Germinal center (tissue), 1 donor: ENCODE results near the gene TEX2.
"Not testable (repeated sequence)": the region's sequence is repeated elsewhere in the genome, so short reads cannot be mapped to it uniquely, and the experiment has no call there.

Source experiments
- DNase-seq: peaks from one replicate; pipeline ENCODE4 v3.0.0; 2012; ENCODE audit warnings: mixed read lengths, low spot score

The TEX2 gene

DNA sequence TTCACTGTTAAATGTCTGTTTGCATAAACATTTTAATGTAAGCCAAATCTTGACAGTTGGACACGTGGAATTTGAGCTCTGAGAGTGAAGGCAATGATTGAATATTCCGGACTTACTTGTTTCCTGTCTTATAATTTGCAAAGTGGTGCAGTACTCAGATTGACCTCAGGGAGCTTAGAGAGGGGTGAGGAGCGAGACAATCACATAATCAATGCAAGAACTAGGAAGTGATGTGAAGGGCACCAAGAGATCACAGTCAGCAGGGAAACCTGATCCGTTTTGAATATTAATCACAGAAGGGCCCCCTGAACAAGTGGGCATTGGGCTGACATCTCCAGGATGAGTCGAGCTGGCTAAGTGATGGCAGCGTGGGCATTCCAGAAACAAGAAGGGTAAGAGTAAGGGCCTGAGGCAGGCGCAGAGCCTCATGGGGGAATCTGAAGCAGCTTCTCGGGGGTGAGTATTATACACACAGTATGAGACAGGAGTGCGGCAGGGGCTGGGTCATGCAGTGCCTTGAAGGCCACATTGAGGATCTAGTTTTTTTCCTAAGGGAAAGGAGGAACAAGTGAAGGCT is 26.1 kb downstream of the TEX2 start:
- no peak for DNase-seq

DNA sequence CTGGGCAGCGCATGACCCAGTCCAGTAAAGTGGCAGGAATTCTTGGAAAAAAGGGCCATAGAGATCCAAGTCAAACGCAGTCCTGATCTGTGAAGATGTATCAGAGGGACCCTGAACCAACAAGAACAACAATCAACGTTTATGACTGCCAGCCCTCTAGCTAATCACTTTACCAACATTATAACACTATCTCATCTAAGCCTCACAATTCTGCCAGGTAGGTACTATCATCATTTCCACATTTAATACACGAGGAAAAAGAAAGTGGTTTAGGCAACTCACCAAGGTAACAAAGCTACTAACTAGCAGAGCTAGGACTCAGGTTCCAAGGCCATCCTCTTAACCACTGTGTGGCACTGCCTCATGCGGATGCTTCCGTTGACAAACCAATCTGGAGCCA is 28.1 kb downstream of the TEX2 start:
- no peak for DNase-seq

DNA sequence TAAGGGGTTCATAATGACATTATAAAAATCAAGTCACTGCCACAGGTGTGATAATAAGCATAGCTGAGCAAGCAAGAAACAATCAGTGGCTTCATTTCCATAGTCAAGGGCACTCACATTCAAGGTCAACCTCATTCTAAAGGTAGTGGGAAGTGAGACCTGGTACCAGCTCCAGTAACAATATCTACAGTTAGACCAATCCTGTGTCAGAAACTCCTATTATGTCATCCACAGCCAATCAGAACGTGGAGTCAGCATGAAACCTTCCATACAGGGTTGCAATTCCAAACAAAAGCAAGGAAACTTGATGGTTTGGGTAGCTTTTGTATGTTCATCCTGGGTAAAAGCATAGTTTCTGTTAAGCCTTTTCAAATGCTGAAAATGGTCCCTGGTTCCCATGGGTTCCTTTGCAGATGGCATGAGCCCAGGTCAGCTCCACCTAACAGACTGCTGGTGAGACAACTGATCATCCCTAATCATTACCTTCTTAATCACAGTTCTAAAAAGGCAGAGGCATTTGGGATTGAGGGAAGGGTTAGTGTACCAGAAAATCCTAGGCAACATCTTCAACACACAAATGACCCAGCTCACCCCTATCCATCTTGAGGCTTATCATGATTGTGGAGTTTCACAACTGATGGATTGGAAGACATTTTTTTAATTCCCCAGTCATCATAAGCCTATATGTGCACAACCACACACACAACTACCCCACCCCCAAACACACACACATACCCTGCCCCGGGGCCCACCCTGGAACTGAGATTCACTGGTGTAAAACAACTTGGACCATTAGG is 30.4 kb downstream of the TEX2 start:
- DNase-seq, result no peak

DNA sequence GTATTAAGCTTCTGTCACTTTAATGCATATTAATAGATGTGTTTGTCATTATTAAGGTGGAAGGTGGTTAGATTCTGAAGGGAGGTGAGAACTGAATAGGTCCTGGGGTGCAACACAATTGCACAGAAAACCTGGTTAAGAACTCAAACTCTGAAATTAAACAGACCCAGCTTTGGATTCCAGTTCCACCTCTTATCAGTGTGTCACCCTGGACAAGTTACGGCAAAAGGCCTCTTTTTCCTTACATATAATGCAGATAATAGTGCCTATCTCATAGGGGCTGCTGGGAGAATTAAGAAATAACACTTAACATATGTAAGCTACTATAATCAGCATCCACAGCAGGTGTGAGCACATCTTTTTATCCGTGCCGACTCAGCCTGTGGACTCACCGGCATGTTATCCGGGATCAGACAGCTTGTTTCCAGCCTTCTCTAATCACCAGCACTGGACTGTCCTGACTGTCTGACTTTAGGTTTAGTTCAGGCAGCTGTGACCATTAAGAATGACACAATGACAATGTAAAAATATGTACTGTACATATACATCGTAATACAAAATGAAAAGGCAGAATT is 31.4 kb downstream of the TEX2 start:
- no peak for DNase-seq

DNA sequence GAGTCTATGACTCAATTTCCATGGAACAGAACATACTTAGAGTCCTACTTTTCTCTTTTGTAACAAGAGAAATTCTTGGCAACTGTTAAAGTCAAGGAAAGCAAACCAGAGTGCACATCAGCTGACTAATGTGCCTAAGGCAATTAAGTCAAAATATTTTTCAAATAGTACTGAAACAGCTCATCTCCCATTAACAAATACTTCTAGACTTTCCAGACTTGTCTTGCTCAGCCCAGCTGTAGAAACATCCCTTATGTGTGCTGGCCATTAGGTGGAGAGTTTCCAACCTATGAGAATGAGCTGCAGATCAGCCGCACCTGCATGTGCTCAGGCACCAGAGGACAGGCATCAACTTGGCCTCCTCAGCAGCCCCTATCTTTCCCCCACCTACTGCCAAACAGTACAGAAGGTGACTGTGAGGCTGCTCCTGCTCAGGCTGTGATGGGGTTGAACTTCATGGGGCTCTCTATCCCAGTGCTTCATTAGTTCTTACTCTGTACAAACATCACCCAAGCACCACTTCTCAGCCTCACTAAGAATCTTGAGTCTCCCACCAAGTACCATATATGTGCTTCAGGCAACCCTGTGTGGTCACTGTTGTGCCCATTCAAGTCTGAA is 32.2 kb downstream of the TEX2 start:
- DNase-seq, result no peak

DNA sequence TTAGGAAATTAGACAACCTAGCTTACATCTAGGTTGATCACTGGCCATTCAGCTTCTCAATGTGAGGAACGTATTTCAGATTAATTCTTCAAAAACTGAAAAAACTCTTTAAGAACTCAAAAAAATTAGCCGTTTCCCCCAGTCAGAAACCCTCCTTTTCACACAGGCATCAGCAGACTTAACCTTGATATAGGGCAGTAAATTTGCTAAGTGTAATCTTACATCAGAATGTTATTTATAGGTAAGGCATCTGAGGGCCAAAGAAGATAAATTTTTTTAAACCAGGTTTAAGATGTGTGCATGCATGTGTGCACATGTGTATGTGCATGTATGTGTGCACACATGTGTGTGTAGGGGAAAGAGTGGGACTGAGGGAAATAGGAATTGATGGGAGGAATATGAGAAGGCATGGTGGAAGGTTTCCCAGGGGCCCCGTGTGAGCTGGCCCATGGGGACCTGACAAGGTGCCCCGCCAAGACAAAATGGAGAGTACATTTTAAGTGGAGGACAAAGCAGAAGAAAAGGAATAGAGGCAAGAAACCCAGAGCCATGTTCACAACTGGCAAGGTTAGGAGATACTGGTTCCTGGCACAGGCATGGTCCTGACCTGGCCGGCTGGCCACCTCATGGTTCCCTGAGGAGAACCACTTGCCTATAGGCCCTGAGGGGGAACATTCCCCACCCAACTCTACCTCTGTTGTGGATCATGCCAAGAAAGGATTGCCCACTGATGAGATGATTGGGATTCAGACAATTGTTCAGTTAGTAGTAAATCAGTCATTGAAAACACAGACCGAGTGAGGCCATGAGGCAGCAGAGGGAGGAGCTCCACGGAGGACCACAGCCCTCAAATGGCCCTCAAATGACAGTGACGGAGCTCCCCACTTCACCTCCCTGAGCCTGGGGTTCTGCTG is 33.0 kb downstream of the TEX2 start:
- DNase-seq, result no peak

DNA sequence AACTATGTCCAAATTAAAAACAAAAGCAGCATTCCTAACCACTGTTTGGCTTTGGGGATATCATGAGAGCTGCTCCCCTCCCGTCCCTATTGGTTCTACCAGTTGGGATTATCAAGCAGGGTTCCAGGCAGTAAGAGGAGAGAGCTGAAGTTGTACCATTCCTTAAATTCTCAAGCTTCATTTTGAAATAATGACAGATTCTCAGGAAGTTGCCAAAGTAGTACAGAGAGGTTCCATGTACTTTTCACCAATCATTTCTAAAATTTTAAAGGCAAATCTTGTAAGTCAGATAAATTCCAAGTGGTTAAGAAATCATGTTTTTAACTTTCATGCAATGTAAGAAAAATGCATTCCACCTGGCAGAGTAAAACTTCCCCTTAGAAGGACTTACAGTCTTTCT is 36.9 kb downstream of the TEX2 start:
- DNase-seq, result no peak

DNA sequence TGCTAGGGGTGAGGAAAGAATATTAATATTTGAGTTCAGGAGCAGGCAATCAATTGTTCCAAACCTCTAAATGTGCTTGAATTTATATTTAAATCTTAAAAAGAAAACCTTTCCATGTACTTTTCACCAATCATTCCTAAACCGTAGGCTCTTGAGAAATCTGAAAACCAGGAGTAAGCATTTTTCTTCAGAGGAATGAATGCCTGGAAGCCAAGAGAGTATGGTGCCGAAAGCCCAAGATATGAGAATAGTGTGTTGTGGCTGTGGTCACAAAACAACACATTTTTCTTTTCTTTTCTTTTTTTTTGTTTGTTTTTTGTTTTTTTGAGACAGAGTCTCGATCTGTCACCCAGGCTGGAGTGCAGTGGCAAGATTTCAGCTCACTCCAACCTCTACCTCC is 37.6 kb downstream of the TEX2 start:
- no peak for DNase-seq

DNA sequence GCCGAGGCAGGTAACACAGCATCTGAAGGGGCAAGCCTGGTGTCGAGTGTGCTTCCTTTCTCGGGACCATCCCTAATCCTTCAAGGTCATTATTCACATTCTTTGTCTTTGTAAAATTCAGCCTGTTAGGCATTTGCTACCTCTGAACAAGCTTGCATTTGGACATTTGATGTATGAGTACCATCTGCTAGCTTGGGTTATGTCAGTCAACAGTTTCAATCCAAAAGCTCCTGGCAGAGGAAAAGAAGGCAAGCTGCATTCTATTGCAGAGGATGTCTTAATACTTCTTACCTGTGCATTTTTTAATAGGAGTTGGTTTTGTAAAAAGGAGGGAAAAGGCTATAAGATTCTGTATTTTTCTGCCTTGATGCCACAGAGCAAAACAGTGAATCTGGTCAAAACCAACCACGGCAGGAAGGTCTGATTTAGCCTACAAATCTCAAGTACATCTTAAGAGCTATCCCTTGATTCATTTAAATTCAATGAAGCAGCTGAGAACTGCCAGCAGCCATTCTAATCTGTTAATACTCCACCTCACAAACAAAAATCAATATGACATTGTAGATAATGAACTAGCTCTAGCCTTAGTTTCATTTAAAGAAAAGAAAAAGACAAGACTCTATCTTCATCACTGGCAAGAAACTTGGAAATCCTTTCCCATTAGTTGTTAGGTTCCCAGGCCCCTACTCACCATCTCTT is 39.0 kb downstream of the TEX2 start:
- DNase-seq, result no peak

DNA sequence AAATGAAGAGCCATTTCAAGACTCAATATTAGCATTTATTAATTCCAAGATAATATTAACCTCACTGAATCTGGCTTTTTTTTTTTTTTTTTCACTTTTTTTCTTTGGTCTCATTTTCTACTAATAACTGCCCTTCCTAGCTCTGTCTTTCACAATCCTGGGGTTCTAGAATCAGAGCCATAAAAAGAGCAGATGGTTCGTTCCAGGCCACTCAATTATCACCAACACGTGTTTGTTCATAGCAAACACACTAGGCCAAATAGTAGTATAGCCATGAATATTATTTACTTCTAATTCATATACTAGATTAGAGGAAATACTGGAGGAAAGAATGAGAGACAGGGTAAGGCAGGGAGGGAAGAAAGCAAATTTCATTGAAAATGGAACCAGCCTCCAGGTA is 39.8 kb downstream of the TEX2 start:
- DNase-seq, result no peak

DNA sequence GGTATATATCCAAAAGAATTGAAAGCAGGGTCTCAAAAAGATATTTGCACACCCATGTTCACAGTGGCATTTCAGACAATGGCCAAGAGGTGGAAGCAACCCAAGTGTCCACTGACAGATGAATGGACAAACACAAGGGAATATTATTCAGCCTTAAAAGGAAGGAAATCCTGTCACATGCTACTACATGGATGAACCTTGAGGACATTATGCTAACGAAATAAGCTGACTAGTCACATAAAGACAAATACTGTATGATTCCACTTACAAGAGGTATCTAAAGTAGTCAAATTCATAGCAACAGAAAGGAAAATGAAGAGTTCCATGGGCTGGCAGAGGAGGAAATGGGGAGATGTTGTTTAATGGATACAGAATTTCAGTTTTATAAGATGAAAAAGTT is 41.4 kb downstream of the TEX2 start:
- no peak for DNase-seq

DNA sequence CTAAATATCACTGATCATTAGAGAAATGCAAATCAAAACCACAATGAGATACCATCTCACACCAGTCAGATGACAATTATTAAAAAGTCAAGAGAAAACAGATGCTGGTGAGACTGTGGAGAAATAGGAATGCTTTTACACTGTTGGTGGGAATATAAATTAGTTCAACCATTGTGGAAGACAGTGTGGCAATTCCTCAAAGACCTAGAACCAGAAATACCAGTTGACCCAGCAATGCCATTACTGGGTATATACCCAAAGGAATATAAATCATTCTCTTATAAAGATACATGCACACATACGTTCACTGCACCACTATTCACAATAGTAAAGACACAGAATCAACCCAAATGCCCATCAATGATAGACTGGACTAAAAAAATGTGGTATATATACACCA is 42.5 kb downstream of the TEX2 start:
- DNase-seq, result not testable (repeated sequence)

DNA sequence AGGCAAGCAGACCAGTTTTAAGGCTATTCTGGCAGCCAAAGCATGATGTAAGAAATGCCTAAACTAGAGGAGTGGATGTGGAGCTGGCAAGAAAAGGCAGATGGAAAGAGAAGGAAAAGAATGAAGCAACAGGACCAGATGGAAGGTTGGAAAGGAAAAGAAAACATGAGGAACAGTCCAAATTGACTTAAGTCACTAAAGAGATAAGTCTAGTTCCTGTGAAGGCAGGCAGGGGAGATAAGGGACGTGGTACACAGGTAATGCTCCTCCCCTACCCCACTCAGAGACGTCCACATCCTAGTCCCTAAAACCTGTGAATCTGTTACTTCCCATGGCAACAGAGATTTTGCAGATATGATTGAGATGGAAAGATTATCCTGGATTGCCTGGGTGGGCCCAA is 43.5 kb downstream of the TEX2 start:
- DNase-seq, result no peak

DNA sequence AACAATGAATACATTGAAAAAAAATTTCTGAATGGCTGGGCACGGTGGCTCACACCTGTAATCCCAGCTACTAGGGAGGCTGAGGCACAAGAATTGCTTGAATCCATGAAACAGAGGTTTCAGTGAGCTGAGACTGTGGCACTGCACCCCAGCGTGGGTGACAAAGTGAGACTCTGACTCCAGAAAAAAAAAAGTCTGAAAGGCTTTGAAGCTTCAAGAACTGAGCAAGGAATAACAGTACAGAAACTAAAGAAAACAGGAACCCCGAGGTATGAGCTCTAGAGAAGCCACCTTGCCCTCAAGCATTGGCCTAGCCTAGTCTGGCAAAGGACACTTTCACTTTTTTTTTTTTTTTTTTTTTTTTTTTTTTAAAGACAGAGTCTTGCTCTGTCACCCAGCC is 45.0 kb downstream of the TEX2 start:
- peak; percentile 46 for DNase-seq

DNA sequence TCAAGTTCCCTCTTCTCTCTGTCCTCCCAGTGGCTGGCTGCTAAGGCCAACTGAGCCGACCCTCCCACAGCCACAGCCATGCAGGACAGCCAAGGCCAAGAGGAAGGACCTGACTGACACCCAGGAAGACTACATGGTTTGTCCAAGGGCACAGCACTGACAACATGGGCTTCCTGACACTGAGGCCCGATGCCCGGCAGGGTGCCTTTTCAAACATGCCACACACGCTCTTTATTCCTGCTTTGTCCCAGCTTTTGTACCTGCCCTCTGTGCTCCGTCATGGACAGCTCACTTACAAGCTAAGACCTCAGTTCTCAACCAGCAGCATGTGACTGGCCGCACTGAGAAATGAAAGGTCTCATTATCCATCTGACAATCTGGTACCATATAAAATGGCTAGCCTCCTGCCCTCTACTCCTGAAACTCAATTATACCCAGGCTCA is 45.8 kb downstream of the TEX2 start:
- no peak for DNase-seq

DNA sequence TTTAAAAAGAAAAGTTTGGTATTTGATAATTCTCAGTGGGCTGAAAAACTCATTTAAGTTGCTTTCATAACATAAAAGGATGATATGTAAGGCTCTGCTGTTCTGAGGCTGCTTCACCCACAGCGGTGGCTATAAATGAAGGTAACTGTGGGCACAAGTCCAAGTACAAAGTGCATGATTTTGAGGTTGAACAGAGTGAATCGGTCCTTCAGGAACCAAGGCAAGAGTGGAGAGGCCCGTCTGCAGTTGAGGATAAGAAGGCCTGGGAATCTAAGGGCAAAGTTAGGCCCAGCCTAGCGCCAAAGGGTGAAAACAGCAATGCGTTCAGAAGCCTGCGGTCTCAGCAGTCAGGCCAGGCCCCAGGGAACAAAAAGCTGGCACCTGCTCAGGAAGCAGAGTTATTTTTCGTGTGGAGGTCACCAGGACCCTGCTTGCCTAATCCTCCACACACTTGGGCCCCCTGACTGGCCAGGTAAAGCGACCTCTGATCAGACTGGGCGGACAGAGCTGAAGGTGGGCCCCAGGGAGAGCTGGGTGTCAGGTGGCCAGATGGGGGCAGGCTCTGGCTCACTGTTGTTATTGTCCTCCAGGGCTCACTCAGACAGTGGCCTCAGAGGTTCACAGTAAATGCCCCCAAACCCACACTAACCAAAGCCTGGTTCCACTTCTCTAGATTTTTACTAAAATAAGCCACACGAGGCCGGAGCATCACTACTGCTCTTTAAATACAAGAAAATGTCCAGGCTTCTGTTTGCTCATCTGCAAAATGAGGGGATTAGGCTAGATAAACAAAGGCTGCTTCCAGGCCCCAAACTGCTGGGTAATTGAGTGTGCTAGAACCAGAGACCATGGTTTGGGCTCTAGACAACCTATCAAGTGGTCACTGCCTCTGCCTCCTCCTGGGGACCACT is 46.5 kb downstream of the TEX2 start:
- DNase-seq, result peak; percentile 24

DNA sequence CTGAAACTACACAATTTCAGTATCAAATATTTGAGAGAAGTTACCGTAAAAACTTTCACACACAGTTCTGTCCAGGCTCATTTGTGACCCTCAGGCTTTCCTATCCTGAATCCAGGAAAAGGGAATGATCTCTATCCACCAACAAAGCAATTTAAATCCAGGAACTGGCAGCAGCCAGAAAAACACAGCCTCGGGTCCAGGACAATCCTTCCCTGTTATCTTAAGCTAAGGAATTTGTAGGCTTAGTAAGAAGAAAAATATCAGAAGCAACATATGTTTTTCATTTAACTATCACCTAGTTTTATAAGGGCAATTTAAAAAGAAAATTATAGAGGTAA is 47.1 kb downstream of the TEX2 start:
- DNase-seq, result no peak

DNA sequence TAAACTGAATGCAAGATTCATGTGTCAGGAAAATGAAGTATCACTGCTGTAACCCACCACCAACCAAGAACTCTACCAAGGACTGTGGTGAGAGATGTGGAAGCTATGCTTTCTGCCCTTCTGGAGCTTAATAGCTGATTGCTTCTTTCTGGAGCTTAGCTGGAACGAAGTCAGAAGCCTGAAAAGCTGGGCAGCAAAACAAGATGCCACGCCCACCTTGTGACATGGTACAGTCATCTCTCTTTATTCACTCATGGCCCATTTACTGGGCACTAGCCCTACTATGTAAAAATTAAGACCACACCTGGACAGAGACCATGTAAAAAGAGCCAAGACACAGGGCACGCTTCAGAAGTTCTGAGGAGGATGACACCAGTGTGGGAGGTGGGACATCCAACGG is 48.1 kb downstream of the TEX2 start:
- no peak for DNase-seq

DNA sequence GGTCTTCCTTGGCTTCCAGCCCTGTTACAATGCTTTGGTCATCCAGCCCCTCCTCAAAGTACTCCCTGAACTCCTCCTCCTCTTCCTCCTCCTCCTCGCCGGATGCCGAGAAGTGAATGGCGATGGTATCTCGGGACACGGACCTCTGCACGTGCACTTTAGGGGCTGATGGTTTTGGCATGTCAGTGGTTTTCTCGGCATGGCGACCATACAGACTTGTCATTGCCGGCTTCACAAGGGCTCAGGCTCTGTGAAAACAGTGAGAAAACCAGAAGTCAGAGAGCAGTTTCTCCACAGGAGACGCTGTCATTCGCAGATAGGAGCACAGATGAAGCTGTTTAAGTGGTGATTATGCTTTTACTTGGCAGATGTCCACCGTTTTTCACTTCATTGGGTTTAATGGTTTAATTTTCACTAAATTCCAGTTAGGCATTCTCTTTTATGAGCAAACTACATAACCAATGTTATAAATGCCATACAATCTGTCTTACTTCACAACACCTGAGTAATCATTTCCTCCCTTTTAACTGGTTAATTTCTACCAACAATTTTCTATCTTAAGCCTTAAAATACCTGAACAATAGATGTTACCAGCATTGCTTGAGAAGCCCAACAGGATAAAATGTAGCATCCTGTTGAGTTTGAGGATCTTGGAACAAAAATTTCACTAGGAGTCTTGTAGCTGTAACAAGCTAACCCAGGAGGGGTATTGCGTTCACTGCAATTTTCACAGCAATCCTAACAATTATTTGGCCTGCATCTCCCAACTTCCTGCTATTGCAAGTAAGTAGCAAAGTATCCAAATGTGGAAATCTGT is 48.9 kb downstream of the TEX2 start:
- DNase-seq, result no peak

DNA sequence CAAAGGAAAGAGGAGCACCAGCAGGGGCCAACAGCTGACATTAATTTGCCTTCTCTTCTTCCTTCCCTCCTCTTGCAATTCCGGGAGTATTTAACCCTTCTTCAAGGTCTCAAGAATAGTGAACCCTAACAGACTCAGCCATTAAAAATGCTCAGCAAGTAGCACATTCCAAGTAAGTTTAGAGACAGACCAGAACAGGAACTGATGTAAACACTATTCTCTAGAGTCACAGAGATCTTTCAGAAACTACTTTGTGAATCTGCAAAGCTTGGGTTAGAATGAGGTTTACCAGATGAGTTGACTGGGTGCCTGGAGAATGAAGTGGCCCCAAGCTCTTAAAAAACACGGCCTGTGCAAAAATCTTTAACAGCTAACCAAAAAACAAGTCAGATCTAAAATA is 50.9 kb downstream of the TEX2 start:
- DNase-seq, result no peak
